ENCODE measurements around the gene GRWD1. TPM values are rescaled to one million over a fixed set of nuclear protein-coding genes. Genes with fewer than 3 reads are reported as not detected.

Gene GRWD1
- total and polyA plus RNA-seq, 2 of the 4 experiments (the other 2 are of a cell fraction): 22.0 to 22.5 TPM

DNA sequence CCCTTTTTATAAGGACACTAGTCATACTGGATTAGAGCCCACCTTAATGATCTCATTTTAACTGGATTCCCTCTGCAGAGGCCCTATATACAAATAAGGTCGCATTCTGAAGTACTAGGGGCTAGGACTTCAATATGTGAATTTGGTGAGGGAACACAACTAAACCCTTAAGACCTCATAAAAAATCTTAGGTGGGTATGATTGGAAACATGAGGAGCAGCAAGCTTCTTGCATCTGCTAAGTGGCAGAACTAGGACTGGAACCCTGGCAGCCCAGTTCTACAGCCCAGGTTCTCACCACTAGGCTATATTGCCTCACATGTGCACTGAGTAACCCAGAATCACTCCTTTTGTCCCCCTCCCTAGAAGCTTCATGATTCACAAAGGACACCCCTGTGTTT, 17.1 kb upstream of the GRWD1 start:
- no peaks in the 10 kb centered on the region for H3K36me3 ChIP-seq (ENCODE audit: control insufficient read depth, insufficient read depth, low read length)
- no peak overlapping the region for H2BK15ac ChIP-seq (ENCODE audit: low read depth, low read length)
- no peaks in the 10 kb centered on the region for H3K79me1 ChIP-seq (ENCODE audit: low read depth in 1 of 2, low read length in 2 of 2)
- H2BK5ac ChIP-seq (ENCODE audit: low read depth, low read length, poor library complexity, severe bottlenecking): no peak overlapping the region
- in situ Hi-C loops (cut with MboI; ENCODE audit: low sequenced_read_pairs): no loop called here
- DNase-seq (no peak), ATAC-seq (ENCODE audit: low read depth) (no peak)
- no peak overlapping the region for H3K4ac ChIP-seq (ENCODE audit: low read depth, low read length)
- no peak overlapping the region for H3K18ac ChIP-seq (ENCODE audit: low read depth, low read length)
- H3K9me1 ChIP-seq (ENCODE audit: insufficient read depth, low read length): peaks cover 3% of the 10 kb centered on the region
- no peak overlapping the region for H2AFZ ChIP-seq (replicated peaks; ENCODE audit: low read length, poor library complexity)
- no peak overlapping the region for H2AK9ac ChIP-seq (replicated peaks; ENCODE audit: low read depth, low read length, poor library complexity)
- H3K4me2 ChIP-seq (ENCODE audit: low read depth, low read length): no peak overlapping the region
- intact Hi-C loops (cut with micrococcal nuclease): no loop called here
- no peak overlapping the region for H2AK5ac ChIP-seq (ENCODE audit: low read depth, low read length)
- TF ChIP-seq MAZ (IDR thresholded peaks at IDR 0.05; ENCODE audit: borderline replicate concordance, low read depth, low read length) (no peak), NFE2L2 (IDR thresholded peaks at IDR 0.05; ENCODE audit: low read depth, low read length) (no peak), CEBPB (IDR thresholded peaks at IDR 0.05; ENCODE audit: low read depth, low read length) (no peak), BHLHE40 (IDR thresholded peaks at IDR 0.05; ENCODE audit: low read depth, low read length) (no peak), FOS (IDR thresholded peaks at IDR 0.05; ENCODE audit: low read depth, low read length) (no peak), CHD1 (IDR thresholded peaks at IDR 0.05; ENCODE audit: low read depth, low read length) (no peak), SMC3 (IDR thresholded peaks at IDR 0.05; ENCODE audit: low read depth, low read length) (no peak), RFX5 (IDR thresholded peaks at IDR 0.05; ENCODE audit: low read depth, low read length) (no peak), MXI1 (IDR thresholded peaks at IDR 0.05; ENCODE audit: borderline replicate concordance, low read depth, low read length) (no peak), POLR2A (IDR thresholded peaks at IDR 0.05; ENCODE audit: low read depth, low read length) (no peak), RCOR1 (IDR thresholded peaks at IDR 0.05; ENCODE audit: insufficient replicate concordance, low read length) (no peak), RAD21 (IDR thresholded peaks at IDR 0.05; ENCODE audit: low read length) (no peak), MAFK (IDR thresholded peaks at IDR 0.05; ENCODE audit: low read depth, low read length) (no peak)
- TF ChIP-seq, protein P1, sequence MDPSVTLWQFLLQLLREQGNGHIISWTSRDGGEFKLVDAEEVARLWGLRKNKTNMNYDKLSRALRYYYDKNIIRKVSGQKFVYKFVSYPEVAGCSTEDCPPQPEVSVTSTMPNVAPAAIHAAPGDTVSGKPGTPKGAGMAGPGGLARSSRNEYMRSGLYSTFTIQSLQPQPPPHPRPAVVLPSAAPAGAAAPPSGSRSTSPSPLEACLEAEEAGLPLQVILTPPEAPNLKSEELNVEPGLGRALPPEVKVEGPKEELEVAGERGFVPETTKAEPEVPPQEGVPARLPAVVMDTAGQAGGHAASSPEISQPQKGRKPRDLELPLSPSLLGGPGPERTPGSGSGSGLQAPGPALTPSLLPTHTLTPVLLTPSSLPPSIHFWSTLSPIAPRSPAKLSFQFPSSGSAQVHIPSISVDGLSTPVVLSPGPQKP (IDR thresholded peaks at IDR 0.05; ENCODE audit: borderline replicate concordance, low read depth, low read length): no peak
- TF ChIP-seq, protein P2, sequence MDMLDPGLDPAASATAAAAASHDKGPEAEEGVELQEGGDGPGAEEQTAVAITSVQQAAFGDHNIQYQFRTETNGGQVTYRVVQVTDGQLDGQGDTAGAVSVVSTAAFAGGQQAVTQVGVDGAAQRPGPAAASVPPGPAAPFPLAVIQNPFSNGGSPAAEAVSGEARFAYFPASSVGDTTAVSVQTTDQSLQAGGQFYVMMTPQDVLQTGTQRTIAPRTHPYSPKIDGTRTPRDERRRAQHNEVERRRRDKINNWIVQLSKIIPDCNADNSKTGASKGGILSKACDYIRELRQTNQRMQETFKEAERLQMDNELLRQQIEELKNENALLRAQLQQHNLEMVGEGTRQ (IDR thresholded peaks at IDR 0.05; ENCODE audit: low read depth, low read length): no peak
- TF ChIP-seq, protein P3, sequence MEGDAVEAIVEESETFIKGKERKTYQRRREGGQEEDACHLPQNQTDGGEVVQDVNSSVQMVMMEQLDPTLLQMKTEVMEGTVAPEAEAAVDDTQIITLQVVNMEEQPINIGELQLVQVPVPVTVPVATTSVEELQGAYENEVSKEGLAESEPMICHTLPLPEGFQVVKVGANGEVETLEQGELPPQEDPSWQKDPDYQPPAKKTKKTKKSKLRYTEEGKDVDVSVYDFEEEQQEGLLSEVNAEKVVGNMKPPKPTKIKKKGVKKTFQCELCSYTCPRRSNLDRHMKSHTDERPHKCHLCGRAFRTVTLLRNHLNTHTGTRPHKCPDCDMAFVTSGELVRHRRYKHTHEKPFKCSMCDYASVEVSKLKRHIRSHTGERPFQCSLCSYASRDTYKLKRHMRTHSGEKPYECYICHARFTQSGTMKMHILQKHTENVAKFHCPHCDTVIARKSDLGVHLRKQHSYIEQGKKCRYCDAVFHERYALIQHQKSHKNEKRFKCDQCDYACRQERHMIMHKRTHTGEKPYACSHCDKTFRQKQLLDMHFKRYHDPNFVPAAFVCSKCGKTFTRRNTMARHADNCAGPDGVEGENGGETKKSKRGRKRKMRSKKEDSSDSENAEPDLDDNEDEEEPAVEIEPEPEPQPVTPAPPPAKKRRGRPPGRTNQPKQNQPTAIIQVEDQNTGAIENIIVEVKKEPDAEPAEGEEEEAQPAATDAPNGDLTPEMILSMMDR (conservative IDR thresholded peaks at IDR 0.05; ENCODE audit: low read depth, low read length): no peak
- H3K27ac ChIP-seq (ENCODE audit: insufficient read depth, low read length): no peak overlapping the region
- no peak overlapping the region; the same call in 1 of the 2 replicates for H3K14ac ChIP-seq (replicated peaks; ENCODE audit: low read depth, low read length)
- POLR2A ChIA-PET (ENCODE audit: unreplicated experiment): no interaction called here
- H3K56ac ChIP-seq (ENCODE audit: extremely low read depth, insufficient read depth, low read length): no peak overlapping the region
- no peak overlapping the region for H2BK120ac ChIP-seq (ENCODE audit: low read depth, low read length)
- H4K5ac ChIP-seq (ENCODE audit: low read depth, low read length): no peak overlapping the region
- H3K23ac ChIP-seq (ENCODE audit: low read depth, low read length): no peak overlapping the region
- H3K9me3 ChIP-seq (ENCODE audit: control insufficient read depth, insufficient read depth, low read length): peaks cover 2% of the 10 kb centered on the region; the same call in 1 of the 2 replicates
- H4K91ac ChIP-seq (ENCODE audit: insufficient read depth, low read depth, low read length): no peak overlapping the region
- no peak overlapping the region for H2BK20ac ChIP-seq (ENCODE audit: low read depth, low read length)
- CTCF ChIA-PET: interaction anchor here (1.2 kb wide), 1 partner anchor 16 kb away, joined by 3 read pairs; no protein-coding TSS in a partner anchor
- H3K4me3 ChIP-seq (ENCODE audit: insufficient read depth, low read depth, low read length): no peak overlapping the region
- no CpG with 5 or more reads among the region's 1 CpG for WGBS, 2 experiments (ENCODE audit: extremely low coverage in 2 of 2, insufficient read length in 1 of 2)
- H4K8ac ChIP-seq (ENCODE audit: low read depth in 2 of 2, low read length in 2 of 2): no peak overlapping the region
- dilution Hi-C loops (cut with HindIII; ENCODE audit: low sequenced_read_pairs, unreplicated experiment): no loop called here
- H3K9ac ChIP-seq (ENCODE audit: low read depth, low read length): no peak overlapping the region
- H4K20me1 ChIP-seq (ENCODE audit: insufficient read depth, low read length): no peaks in the 10 kb centered on the region
- no TSS peak for BruUV-seq (replicated peaks)
- peaks cover 4% of the 10 kb centered on the region for H3K4me1 ChIP-seq (ENCODE audit: control insufficient read depth, insufficient read depth, low read length)
- H3K27me3 ChIP-seq (ENCODE audit: control insufficient read depth, insufficient read depth, low read length): no peaks in the 10 kb centered on the region
